ENCODE data around the gene ALX4.

Gene ALX4

DNA sequence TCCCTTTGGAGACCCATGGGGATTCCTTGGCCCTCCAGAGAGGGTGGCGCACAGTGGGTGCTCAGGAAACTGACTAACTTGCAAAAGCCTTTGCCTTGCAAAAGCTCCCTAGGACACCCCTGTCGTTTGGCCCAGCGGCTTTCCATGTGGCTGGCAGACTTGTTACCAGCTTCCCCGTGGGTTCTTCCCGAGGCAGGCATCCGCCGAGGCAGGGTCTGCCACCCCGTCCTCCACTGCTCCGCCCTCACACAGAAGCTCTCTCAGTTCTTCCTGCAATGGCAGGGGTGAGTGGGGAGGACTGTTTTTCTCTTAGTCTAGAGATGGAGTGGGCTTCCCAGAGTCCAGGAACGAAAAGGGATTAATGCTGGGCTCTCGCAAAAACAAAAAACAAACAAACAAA is 23.0 kb downstream of the ALX4 start:
- no peak overlapping the region for H3K4me3 ChIP-seq (ENCODE audit: low read depth, low read length)
- H3K4me1 ChIP-seq: no peaks in the 10 kb centered on the region
- H3K9me3 ChIP-seq: no peaks in the 10 kb centered on the region
- H3K36me3 ChIP-seq: no peaks in the 10 kb centered on the region
- H3K27me3 ChIP-seq: no peaks in the 10 kb centered on the region
- TF ChIP-seq, protein P1, sequence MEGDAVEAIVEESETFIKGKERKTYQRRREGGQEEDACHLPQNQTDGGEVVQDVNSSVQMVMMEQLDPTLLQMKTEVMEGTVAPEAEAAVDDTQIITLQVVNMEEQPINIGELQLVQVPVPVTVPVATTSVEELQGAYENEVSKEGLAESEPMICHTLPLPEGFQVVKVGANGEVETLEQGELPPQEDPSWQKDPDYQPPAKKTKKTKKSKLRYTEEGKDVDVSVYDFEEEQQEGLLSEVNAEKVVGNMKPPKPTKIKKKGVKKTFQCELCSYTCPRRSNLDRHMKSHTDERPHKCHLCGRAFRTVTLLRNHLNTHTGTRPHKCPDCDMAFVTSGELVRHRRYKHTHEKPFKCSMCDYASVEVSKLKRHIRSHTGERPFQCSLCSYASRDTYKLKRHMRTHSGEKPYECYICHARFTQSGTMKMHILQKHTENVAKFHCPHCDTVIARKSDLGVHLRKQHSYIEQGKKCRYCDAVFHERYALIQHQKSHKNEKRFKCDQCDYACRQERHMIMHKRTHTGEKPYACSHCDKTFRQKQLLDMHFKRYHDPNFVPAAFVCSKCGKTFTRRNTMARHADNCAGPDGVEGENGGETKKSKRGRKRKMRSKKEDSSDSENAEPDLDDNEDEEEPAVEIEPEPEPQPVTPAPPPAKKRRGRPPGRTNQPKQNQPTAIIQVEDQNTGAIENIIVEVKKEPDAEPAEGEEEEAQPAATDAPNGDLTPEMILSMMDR (IDR thresholded peaks at IDR 0.05; ENCODE audit: low read depth, low read length): no peak
- DNase-seq: no peak

DNA sequence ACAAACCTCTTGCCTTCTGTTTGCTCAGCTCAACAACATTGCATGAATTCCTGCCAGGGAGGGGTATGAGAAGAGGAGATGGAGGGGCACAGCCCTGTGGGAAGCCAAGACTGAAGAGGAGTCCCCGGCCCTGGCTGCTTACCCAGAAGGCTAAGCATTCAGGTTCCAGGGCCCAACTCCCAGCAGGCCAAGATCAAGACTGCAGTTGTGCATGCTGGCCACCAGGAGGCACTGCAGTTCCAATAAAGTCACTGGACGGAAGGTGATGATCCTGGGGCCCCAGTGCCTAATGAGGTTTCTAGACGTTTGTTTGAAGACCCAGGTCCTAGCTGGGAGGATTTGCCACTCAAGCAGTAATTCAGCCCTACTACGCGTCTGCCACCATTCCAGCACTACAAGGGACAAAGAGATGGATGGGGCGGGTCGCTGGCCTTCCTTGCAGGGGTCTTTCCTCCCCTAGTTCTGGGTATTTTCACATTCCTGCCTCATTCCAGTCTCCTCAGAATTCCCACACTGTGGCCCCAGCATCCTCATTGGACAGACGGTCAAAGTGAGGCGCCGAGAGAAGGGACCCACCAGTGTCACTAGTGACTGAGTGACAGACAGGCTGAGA is 23.6 kb downstream of the ALX4 start:
- DNase-seq: peak; percentile 45
- Histone ChIP-seq H3K9me3 (no peaks in the 10 kb centered on the region), H3K4me1 (no peaks in the 10 kb centered on the region), H3K4me3 (ENCODE audit: low read depth, low read length) (no peak overlapping the region), H3K36me3 (no peaks in the 10 kb centered on the region), H3K27me3 (no peaks in the 10 kb centered on the region)
- TF ChIP-seq, protein P1 (IDR thresholded peaks at IDR 0.05; ENCODE audit: low read depth, low read length): peak; percentile 77

DNA sequence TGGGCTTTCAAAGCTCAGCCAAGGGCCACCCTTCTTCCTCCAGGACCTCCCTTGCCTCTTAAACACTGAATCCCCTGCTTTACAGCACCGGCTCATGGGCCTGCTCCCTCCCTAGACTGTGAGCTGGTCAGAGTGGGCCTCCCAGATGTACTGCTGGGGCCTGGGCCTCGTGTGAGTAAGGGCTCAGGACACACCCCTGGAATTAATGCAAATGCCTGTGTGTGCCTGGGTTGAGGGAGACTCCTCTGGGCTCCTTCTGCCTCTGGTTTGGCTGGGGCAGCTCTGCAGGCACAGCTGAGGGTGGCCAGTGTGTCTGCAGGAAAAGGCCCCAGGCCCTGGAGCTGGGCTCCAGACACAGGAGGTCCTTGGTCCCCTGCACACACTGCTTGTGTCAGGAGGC is 24.2 kb downstream of the ALX4 start:
- TF ChIP-seq, protein P1 (IDR thresholded peaks at IDR 0.05; ENCODE audit: low read depth, low read length): no peak
- Histone ChIP-seq H3K27me3 (no peaks in the 10 kb centered on the region), H3K4me3 (ENCODE audit: low read depth, low read length) (no peak overlapping the region), H3K9me3 (no peaks in the 10 kb centered on the region), H3K36me3 (no peaks in the 10 kb centered on the region), H3K4me1 (no peaks in the 10 kb centered on the region)
- DNase-seq: no peak

DNA sequence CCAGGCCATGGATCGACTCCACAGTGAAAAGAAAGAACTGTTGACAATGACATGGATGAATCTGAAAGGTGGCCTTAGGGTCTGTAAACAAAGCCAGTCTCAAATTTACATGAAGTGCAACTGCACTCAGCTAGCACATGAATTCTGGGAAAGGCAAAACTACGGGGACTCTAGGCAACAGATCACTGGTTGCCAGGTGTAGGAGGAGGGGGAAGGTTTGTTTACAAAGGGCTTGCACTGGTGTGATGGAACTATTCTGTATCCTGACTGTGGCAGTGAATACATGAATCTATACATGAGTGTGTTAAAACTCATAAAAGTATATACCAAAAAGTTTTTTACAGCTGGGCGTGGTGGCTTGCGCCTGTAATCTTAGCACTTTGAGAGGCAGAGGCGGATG is 27.3 kb downstream of the ALX4 start:
- Histone ChIP-seq H3K36me3 (no peaks in the 10 kb centered on the region), H3K27me3 (no peaks in the 10 kb centered on the region), H3K4me1 (no peaks in the 10 kb centered on the region), H3K4me3 (ENCODE audit: low read depth, low read length) (no peak overlapping the region), H3K9me3 (no peaks in the 10 kb centered on the region)
- TF ChIP-seq, protein P1 (IDR thresholded peaks at IDR 0.05; ENCODE audit: low read depth, low read length): no peak
- no peak for DNase-seq

DNA sequence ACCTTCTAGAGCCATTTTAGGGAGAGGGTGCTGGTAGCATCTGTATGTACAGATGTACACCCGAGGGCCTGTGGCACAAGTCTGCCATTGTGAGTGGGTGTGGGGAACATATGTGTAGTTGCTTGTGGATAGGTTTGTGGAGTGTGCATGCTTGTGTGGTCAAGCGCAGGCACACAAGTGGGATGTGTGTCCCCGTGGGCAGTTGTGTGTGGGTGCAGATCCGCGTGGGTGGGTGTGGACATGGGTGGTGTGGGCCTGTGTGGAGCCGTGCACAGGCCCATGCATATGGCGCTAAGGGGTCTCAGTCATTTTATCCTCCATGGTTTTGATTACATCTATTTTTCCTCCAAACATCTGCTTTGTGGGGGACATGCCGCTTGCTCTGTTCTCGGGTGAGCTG is 28.8 kb downstream of the ALX4 start:
- TF ChIP-seq, protein P1 (IDR thresholded peaks at IDR 0.05; ENCODE audit: low read depth, low read length): no peak
- no peaks in the 10 kb centered on the region for H3K4me1 ChIP-seq
- H3K9me3 ChIP-seq: no peaks in the 10 kb centered on the region
- H3K27me3 ChIP-seq: no peaks in the 10 kb centered on the region
- no peaks in the 10 kb centered on the region for H3K36me3 ChIP-seq
- H3K4me3 ChIP-seq (ENCODE audit: low read depth, low read length): no peak overlapping the region
- no peak for DNase-seq

DNA sequence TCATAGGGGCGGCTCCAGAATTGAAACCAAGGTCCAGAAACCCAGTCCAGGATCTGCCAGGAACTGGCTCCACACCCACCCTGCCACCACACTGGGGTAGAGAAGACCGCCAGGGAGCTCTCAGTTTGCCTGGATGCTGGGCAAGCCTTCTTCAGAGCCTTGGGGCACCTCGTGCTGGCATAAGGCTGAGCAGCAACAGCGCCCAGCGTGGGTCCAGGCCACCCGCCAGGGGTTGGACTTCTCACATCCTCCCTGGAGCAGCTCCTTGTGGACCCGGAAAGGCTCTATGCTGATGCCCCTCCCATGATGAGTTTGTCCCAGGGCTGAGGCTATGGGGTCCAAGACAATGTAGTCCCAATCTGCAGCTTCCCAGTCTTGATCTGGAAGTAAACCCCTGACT is 29.7 kb downstream of the ALX4 start:
- TF ChIP-seq, protein P1 (IDR thresholded peaks at IDR 0.05; ENCODE audit: low read depth, low read length): no peak
- no peaks in the 10 kb centered on the region for H3K36me3 ChIP-seq
- DNase-seq: no peak

More for the DNA sequence above, 29.7 kb downstream of the ALX4 start:
- no peak overlapping the region for H3K4me3 ChIP-seq (ENCODE audit: low read depth, low read length)
- no peaks in the 10 kb centered on the region for H3K9me3 ChIP-seq
- H3K4me1 ChIP-seq: no peaks in the 10 kb centered on the region
- H3K27me3 ChIP-seq: no peaks in the 10 kb centered on the region
